ENCODE data around the gene RAB23. TPM values are rescaled to one million over a fixed set of nuclear protein-coding genes. Genes with fewer than 3 reads are reported as not detected.

Gene RAB23
- total RNA-seq, 4 donors from 2014 or later: 4.7 to 9.8 (median 6.9) TPM

GRCh38 chr6:57190140-57190539 lies 32.0 kb downstream of the RAB23 start:
- no peak for TF ChIP-seq POLR2A (IDR thresholded peaks at IDR 0.05)
- no peak for TF ChIP-seq CTCF (IDR thresholded peaks at IDR 0.05)
- intact Hi-C loops (cut with DNase I; ENCODE audit: low total_unique reads): loop anchor here (10.0 kb wide), 1 partner anchor 125 kb away; the partner anchor contains the start of gene PRIM2
- no peak overlapping the region for H3K4me3 ChIP-seq (ENCODE audit: low read depth, poor library complexity, severe bottlenecking)
- 69% methylated on average over 2 of the region's 2 CpGs for WGBS, 2 donors
- no peak for DNase-seq (ENCODE audit: low spot score in 2 of 2)

- whole genome bisulfite sequencing, 2 donors: 93 to 98% methylated on average over 2 of the region's 2 CpGs
- no peak for TF ChIP-seq POLR2A (IDR thresholded peaks at IDR 0.05)
- no peak for TF ChIP-seq CTCF (IDR thresholded peaks at IDR 0.05)
- no peak overlapping the region for H3K4me3 ChIP-seq (ENCODE audit: low read depth, poor library complexity, severe bottlenecking)
- intact Hi-C loops (cut with DNase I; ENCODE audit: low total_unique reads): no loop called here
- DNase-seq (ENCODE audit: low spot score in 2 of 2): no peak
These were observed 38.8 kb downstream of the RAB23 start for GRCh38 chr6:57183336-57183735.

GRCh38 chr6:57182017-57182432 lies 40.1 kb downstream of the RAB23 start:
- TF ChIP-seq CTCF (IDR thresholded peaks at IDR 0.05): no peak
- TF ChIP-seq POLR2A (IDR thresholded peaks at IDR 0.05): no peak
- intact Hi-C loops (cut with DNase I; ENCODE audit: low total_unique reads): no loop called here
- no peak overlapping the region for H3K4me3 ChIP-seq (ENCODE audit: low read depth, poor library complexity, severe bottlenecking)
- WGBS, 2 donors: 78 to 98% methylated on average over 2 of the region's 2 CpGs
- no peak for DNase-seq (ENCODE audit: low spot score in 2 of 2)

- intact Hi-C loops (cut with DNase I; ENCODE audit: low total_unique reads): no loop called here
- 83 to 89% methylated on average over 3 of the region's 3 CpGs for WGBS, 2 donors
- TF ChIP-seq CTCF (IDR thresholded peaks at IDR 0.05): no peak
- TF ChIP-seq POLR2A (IDR thresholded peaks at IDR 0.05): no peak
- no peak for DNase-seq (ENCODE audit: low spot score in 2 of 2)
- H3K4me3 ChIP-seq (ENCODE audit: low read depth, poor library complexity, severe bottlenecking): no peak overlapping the region
These were observed 41.5 kb downstream of the RAB23 start for GRCh38 chr6:57180596-57180995.

GRCh38 chr6:57177545-57178265 lies 44.4 kb downstream of the RAB23 start:
- peak; percentile 64 to 90 for DNase-seq (ENCODE audit: low spot score in 2 of 2)
- WGBS, 2 donors: 55 to 75% methylated on average over 11 of the region's 11 CpGs
- no peak overlapping the region for H3K4me3 ChIP-seq (ENCODE audit: low read depth, poor library complexity, severe bottlenecking)
- TF ChIP-seq CTCF (IDR thresholded peaks at IDR 0.05) (no peak), POLR2A (IDR thresholded peaks at IDR 0.05) (no peak)
- intact Hi-C loops (cut with DNase I; ENCODE audit: low total_unique reads): no loop called here

- intact Hi-C loops (cut with DNase I; ENCODE audit: low total_unique reads): no loop called here
- no peak for DNase-seq (ENCODE audit: low spot score in 2 of 2)
- TF ChIP-seq POLR2A (IDR thresholded peaks at IDR 0.05): no peak
- TF ChIP-seq CTCF (IDR thresholded peaks at IDR 0.05): no peak
- WGBS, 2 donors: 80 to 81% methylated on average over 3 of the region's 3 CpGs
- H3K4me3 ChIP-seq (ENCODE audit: low read depth, poor library complexity, severe bottlenecking): no peak overlapping the region
These were observed 47.6 kb downstream of the RAB23 start for GRCh38 chr6:57174511-57174907.
